ENCODE data around the gene KDM3B.
"Not testable (repeated sequence)": the region's sequence is repeated elsewhere in the genome, so short reads cannot be mapped to it uniquely, and the experiment has no call there.

KDM3B gene

DNA sequence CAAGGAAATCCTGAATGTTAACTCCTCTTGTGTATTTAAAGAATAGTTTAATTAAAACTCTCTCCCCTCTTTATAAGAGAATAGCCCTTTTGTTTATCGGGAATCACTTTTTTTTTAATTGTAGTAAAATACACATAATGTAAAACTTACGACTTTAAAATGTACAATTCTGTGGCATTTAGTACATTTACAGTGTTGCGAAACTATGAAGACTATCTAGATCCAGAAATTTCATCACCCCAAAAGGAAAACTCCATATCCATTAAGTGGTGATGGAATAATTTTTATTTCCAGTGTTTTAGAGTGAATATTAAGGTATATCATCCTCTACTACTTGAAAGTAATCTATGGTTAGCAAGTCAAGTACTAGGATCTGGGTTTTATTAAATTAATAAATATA, 36.8 kb downstream of the KDM3B start:
- no peak for DNase-seq (ENCODE audit: low spot score)
- H3K27ac ChIP-seq (ENCODE audit: poor library complexity, severe bottlenecking), result no peak overlapping the region
- H3K4me3 ChIP-seq (ENCODE audit: severe bottlenecking), result no peak overlapping the region
- H3K4me1 ChIP-seq (ENCODE audit: insufficient read depth, poor library complexity, severe bottlenecking), result no peaks in the 10 kb centered on the region
- H3K9me3 ChIP-seq (ENCODE audit: severe bottlenecking), result no peaks in the 10 kb centered on the region
- no peak for ATAC-seq (ENCODE audit: low read depth)
- TF ChIP-seq, protein P1, sequence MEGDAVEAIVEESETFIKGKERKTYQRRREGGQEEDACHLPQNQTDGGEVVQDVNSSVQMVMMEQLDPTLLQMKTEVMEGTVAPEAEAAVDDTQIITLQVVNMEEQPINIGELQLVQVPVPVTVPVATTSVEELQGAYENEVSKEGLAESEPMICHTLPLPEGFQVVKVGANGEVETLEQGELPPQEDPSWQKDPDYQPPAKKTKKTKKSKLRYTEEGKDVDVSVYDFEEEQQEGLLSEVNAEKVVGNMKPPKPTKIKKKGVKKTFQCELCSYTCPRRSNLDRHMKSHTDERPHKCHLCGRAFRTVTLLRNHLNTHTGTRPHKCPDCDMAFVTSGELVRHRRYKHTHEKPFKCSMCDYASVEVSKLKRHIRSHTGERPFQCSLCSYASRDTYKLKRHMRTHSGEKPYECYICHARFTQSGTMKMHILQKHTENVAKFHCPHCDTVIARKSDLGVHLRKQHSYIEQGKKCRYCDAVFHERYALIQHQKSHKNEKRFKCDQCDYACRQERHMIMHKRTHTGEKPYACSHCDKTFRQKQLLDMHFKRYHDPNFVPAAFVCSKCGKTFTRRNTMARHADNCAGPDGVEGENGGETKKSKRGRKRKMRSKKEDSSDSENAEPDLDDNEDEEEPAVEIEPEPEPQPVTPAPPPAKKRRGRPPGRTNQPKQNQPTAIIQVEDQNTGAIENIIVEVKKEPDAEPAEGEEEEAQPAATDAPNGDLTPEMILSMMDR (IDR thresholded peaks at IDR 0.05; ENCODE audit: poor library complexity, severe bottlenecking), result no peak
- no peaks in the 10 kb centered on the region for H3K27me3 ChIP-seq (ENCODE audit: insufficient read depth, poor library complexity, severe bottlenecking)
- H3K36me3 ChIP-seq (ENCODE audit: low read depth), result peaks cover 69% of the 10 kb centered on the region

DNA sequence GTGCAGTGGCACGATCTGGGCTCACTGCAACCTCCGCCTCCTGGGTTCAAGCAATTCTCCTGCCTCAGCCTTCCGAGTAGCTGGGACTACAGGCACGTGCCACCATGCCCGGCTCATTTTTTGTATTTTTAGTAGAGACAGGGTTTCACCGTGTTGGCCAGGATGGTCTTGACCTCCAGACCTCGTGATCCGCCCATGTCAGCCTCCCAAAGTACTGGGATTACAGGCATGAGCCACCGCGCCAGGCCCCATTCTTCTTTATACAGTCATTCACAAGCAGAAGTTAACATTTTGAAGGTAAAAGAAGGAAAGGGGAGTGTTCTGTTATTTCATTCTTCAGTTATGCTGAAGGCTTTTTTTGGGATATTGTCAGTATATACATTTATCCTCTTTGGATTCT, 37.4 kb downstream of the KDM3B start:
- not testable (repeated sequence) for DNase-seq (ENCODE audit: low spot score); H3K4me3 ChIP-seq (ENCODE audit: severe bottlenecking); H3K27ac ChIP-seq (ENCODE audit: poor library complexity, severe bottlenecking); H3K27me3 ChIP-seq (ENCODE audit: insufficient read depth, poor library complexity, severe bottlenecking); H3K4me1 ChIP-seq (ENCODE audit: insufficient read depth, poor library complexity, severe bottlenecking); H3K9me3 ChIP-seq (ENCODE audit: severe bottlenecking); ATAC-seq (ENCODE audit: low read depth)
- H3K36me3 ChIP-seq (ENCODE audit: low read depth), result peaks cover 75% of the 10 kb centered on the region

DNA sequence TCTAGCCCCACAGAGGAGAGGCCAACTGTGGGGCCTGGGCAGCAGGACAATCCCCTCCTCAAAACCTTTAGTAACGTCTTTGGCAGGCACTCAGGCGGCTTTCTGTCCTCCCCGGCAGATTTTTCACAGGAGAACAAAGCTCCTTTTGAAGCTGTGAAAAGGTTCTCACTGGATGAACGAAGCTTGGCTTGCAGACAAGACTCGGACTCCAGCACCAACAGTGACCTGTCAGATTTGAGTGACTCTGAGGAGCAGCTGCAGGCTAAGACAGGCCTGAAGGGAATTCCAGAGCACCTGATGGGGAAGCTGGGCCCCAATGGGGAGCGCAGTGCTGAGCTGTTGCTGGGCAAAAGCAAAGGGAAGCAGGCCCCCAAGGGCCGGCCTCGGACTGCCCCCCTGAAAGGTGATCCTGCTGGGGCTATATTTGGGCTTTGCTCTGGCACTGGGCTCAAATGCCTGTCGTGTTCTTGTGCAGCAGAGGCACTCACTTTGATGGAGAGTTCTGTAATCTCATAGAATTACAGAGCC, 39.4 kb downstream of the KDM3B start:
- ATAC-seq (ENCODE audit: low read depth) (no peak), DNase-seq (ENCODE audit: low spot score) (no peak)
- Histone ChIP-seq H3K36me3 (ENCODE audit: low read depth) (peaks cover 73% of the 10 kb centered on the region), H3K27ac (ENCODE audit: poor library complexity, severe bottlenecking) (no peak overlapping the region), H3K27me3 (ENCODE audit: insufficient read depth, poor library complexity, severe bottlenecking) (no peaks in the 10 kb centered on the region), H3K4me1 (ENCODE audit: insufficient read depth, poor library complexity, severe bottlenecking) (no peaks in the 10 kb centered on the region), H3K4me3 (ENCODE audit: severe bottlenecking) (no peak overlapping the region), H3K9me3 (ENCODE audit: severe bottlenecking) (no peaks in the 10 kb centered on the region)
- TF ChIP-seq, protein P1 (IDR thresholded peaks at IDR 0.05; ENCODE audit: poor library complexity, severe bottlenecking), result no peak

DNA sequence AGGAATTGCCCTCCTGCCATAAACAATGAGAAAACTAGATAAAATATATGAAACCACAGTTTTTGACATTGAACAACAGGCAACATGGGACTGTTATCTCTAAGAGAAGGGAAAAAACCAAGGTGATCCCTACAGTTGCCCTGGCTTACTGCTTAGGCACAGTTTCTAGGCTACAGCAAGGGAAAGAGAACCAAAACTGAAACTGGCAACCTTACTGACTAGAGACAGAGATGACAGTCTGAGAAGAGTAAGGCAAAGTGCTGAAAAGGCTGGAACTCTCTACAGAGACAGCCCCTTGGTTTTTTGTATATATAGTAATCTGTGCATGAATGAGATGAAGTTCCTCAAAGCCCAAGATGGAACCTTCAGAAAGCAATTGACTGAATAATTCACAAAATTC, 50.2 kb downstream of the KDM3B start:
- Histone ChIP-seq H3K4me3 (ENCODE audit: severe bottlenecking) (no peak overlapping the region), H3K36me3 (ENCODE audit: low read depth) (peaks cover 71% of the 10 kb centered on the region), H3K4me1 (ENCODE audit: insufficient read depth, poor library complexity, severe bottlenecking) (no peaks in the 10 kb centered on the region), H3K9me3 (ENCODE audit: severe bottlenecking) (no peaks in the 10 kb centered on the region), H3K27ac (ENCODE audit: poor library complexity, severe bottlenecking) (no peak overlapping the region), H3K27me3 (ENCODE audit: insufficient read depth, poor library complexity, severe bottlenecking) (no peaks in the 10 kb centered on the region)
- TF ChIP-seq, protein P1 (IDR thresholded peaks at IDR 0.05; ENCODE audit: poor library complexity, severe bottlenecking), result no peak
- ATAC-seq (ENCODE audit: low read depth), result no peak
- DNase-seq (ENCODE audit: low spot score), result no peak

DNA sequence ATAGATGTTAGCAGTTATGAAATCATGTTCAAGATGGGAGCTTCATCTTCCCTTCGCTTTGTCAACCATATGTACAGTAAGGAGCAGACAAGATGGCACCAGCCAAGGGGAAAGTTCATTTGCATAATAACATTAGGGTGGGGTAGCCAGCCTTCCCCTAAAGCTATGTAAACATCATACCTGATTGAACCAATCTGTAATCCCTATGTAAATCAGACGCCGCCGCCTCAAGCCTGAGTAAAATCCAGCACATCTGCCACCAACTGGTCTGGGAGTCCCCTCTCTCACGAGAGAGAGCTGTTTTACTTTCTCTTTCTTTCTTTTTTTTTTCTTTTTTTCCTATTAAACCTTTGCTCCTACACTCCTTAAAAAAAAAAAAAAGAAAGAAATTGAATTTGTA, 55.5 kb downstream of the KDM3B start:
- H3K27me3 ChIP-seq (ENCODE audit: insufficient read depth, poor library complexity, severe bottlenecking), result no peaks in the 10 kb centered on the region
- no peak overlapping the region for H3K4me3 ChIP-seq (ENCODE audit: severe bottlenecking)
- TF ChIP-seq, protein P1 (IDR thresholded peaks at IDR 0.05; ENCODE audit: poor library complexity, severe bottlenecking), result no peak
- DNase-seq (ENCODE audit: low spot score), result no peak
- peak; percentile 21; the same call in 2 of the 3 replicates for ATAC-seq (ENCODE audit: low read depth)
- H3K9me3 ChIP-seq (ENCODE audit: severe bottlenecking), result no peaks in the 10 kb centered on the region
- peaks cover 48% of the 10 kb centered on the region for H3K36me3 ChIP-seq (ENCODE audit: low read depth)
- H3K27ac ChIP-seq (ENCODE audit: poor library complexity, severe bottlenecking), result no peak overlapping the region
- no peaks in the 10 kb centered on the region for H3K4me1 ChIP-seq (ENCODE audit: insufficient read depth, poor library complexity, severe bottlenecking)
